Skeletal muscle satellite cell (primary cell): ENCODE measurements around the gene LEF1.

Experiments used
- H3K27me3 ChIP-seq: 2 replicates; pipeline ENCODE4 v1.7.0; 2013; ENCODE audit warnings: low read length; ENCODE audit not compliant: control insufficient read depth, insufficient read depth
- H3K36me3 ChIP-seq: 2 replicates; pipeline ENCODE4 v1.7.0; 2013; ENCODE audit warnings: mild to moderate bottlenecking, control low read depth, low read length; ENCODE audit not compliant: insufficient read depth
- H3K4me1 ChIP-seq: 2 replicates; pipeline ENCODE4 v1.7.0; 2013; ENCODE audit warnings: low read length; ENCODE audit not compliant: control insufficient read depth, insufficient read depth
- H3K4me2 ChIP-seq: 2 replicates; pipeline ENCODE4 v1.7.0; 2013; ENCODE audit warnings: mild to moderate bottlenecking, low read length
- H3K4me3 ChIP-seq: 2 replicates; pipeline ENCODE4 v1.7.0; 2013; ENCODE audit warnings: low read length
- H3K9ac ChIP-seq: 2 replicates; pipeline ENCODE4 v1.7.0; 2013; ENCODE audit warnings: mild to moderate bottlenecking, low read depth, low read length, moderate library complexity
- H3K9me3 ChIP-seq: replicated peaks from 2 replicates; pipeline ENCODE4 v1.7.0; 2013; ENCODE audit warnings: mild to moderate bottlenecking, control low read depth, low read length

Gene LEF1

GRCh38 chr4:108117418-108118182 is 51.1 kb downstream of the LEF1 start:
- no peak overlapping the region for H3K4me3 ChIP-seq

GRCh38 chr4:108116423-108117168 is 52.1 kb downstream of the LEF1 start:
- Histone ChIP-seq H3K9ac (no peak overlapping the region), H3K27me3 (no peaks in the 10 kb centered on the region), H3K4me3 (no peak overlapping the region), H3K9me3 (no peaks in the 10 kb centered on the region), H3K4me2 (no peak overlapping the region), H3K36me3 (no peaks in the 10 kb centered on the region), H3K4me1 (no peaks in the 10 kb centered on the region)

More at GRCh38 chr4:108117418-108118182, 51.1 kb downstream of the LEF1 start:
- Histone ChIP-seq H3K27me3 (no peaks in the 10 kb centered on the region), H3K4me2 (no peak overlapping the region), H3K9me3 (no peaks in the 10 kb centered on the region), H3K9ac (no peak overlapping the region), H3K36me3 (no peaks in the 10 kb centered on the region), H3K4me1 (no peaks in the 10 kb centered on the region)

- Histone ChIP-seq H3K4me3 (no peak overlapping the region), H3K4me2 (no peak overlapping the region), H3K27me3 (no peaks in the 10 kb centered on the region), H3K9ac (no peak overlapping the region), H3K9me3 (no peaks in the 10 kb centered on the region), H3K36me3 (no peaks in the 10 kb centered on the region), H3K4me1 (no peaks in the 10 kb centered on the region)
These were observed 53.6 kb downstream of the LEF1 start for GRCh38 chr4:108115168-108115526.

- H3K9ac ChIP-seq, result no peak overlapping the region
- H3K4me1 ChIP-seq, result no peaks in the 10 kb centered on the region
- no peak overlapping the region for H3K4me3 ChIP-seq
- no peaks in the 10 kb centered on the region for H3K36me3 ChIP-seq
- no peaks in the 10 kb centered on the region for H3K27me3 ChIP-seq
- no peaks in the 10 kb centered on the region for H3K9me3 ChIP-seq
- no peak overlapping the region for H3K4me2 ChIP-seq
These were observed 54.2 kb downstream of the LEF1 start for GRCh38 chr4:108114503-108114902.

- Histone ChIP-seq H3K36me3 (no peaks in the 10 kb centered on the region), H3K27me3 (no peaks in the 10 kb centered on the region), H3K9me3 (no peaks in the 10 kb centered on the region), H3K4me2 (no peak overlapping the region), H3K4me3 (no peak overlapping the region), H3K9ac (no peak overlapping the region), H3K4me1 (no peaks in the 10 kb centered on the region)
These were observed 55.5 kb downstream of the LEF1 start for GRCh38 chr4:108113229-108113628.

- Histone ChIP-seq H3K4me2 (no peak overlapping the region), H3K9ac (no peak overlapping the region), H3K9me3 (no peaks in the 10 kb centered on the region), H3K4me3 (no peak overlapping the region), H3K4me1 (no peaks in the 10 kb centered on the region), H3K36me3 (no peaks in the 10 kb centered on the region), H3K27me3 (no peaks in the 10 kb centered on the region)
These were observed 57.0 kb downstream of the LEF1 start for GRCh38 chr4:108111781-108112180.

GRCh38 chr4:108110450-108110849 is 58.3 kb downstream of the LEF1 start:
- Histone ChIP-seq H3K9ac (no peak overlapping the region), H3K36me3 (no peaks in the 10 kb centered on the region), H3K27me3 (no peaks in the 10 kb centered on the region), H3K4me1 (no peaks in the 10 kb centered on the region), H3K4me2 (no peak overlapping the region), H3K4me3 (no peak overlapping the region), H3K9me3 (no peaks in the 10 kb centered on the region)

- Histone ChIP-seq H3K4me2 (no peak overlapping the region), H3K9ac (no peak overlapping the region), H3K4me3 (no peak overlapping the region), H3K27me3 (no peaks in the 10 kb centered on the region), H3K36me3 (no peaks in the 10 kb centered on the region), H3K4me1 (no peaks in the 10 kb centered on the region), H3K9me3 (no peaks in the 10 kb centered on the region)
These were observed 58.7 kb downstream of the LEF1 start for GRCh38 chr4:108109997-108110416.

GRCh38 chr4:108109111-108109510 is 59.6 kb downstream of the LEF1 start:
- H3K4me1 ChIP-seq, result no peaks in the 10 kb centered on the region
- H3K9me3 ChIP-seq, result no peaks in the 10 kb centered on the region

GRCh38 chr4:108107729-108108382 is 60.9 kb downstream of the LEF1 start:
- H3K4me3 ChIP-seq, result no peak overlapping the region
- no peak overlapping the region for H3K4me2 ChIP-seq
- H3K4me1 ChIP-seq, result no peaks in the 10 kb centered on the region
- no peaks in the 10 kb centered on the region for H3K27me3 ChIP-seq
- no peak overlapping the region for H3K9ac ChIP-seq
- H3K9me3 ChIP-seq, result no peaks in the 10 kb centered on the region
- no peaks in the 10 kb centered on the region for H3K36me3 ChIP-seq

More at GRCh38 chr4:108109111-108109510, 59.6 kb downstream of the LEF1 start:
- Histone ChIP-seq H3K4me2 (no peak overlapping the region), H3K36me3 (no peaks in the 10 kb centered on the region), H3K4me3 (no peak overlapping the region), H3K27me3 (no peaks in the 10 kb centered on the region), H3K9ac (no peak overlapping the region)

GRCh38 chr4:108107101-108107500 is 61.6 kb downstream of the LEF1 start:
- H3K4me3 ChIP-seq, result no peak overlapping the region
- no peaks in the 10 kb centered on the region for H3K4me1 ChIP-seq
- H3K4me2 ChIP-seq, result no peak overlapping the region
- no peaks in the 10 kb centered on the region for H3K36me3 ChIP-seq
- H3K9ac ChIP-seq, result no peak overlapping the region
- no peaks in the 10 kb centered on the region for H3K9me3 ChIP-seq
- H3K27me3 ChIP-seq, result no peaks in the 10 kb centered on the region
